ENCODE measurements around the gene SCD5.

The SCD5 gene

GRCh38 chr4:82599336-82599735 lies 199.3 kb downstream of the SCD5 start:
- Histone ChIP-seq H3K79me2 (ENCODE audit: low read length) (no peaks in the 10 kb centered on the region), H3F3A (ENCODE audit: insufficient read depth, low read length) (no peaks in the 10 kb centered on the region), H3K27ac (ENCODE audit: low read length) (no peak overlapping the region), H3K36me3 (replicated peaks; ENCODE audit: insufficient read depth, low read length) (no peaks in the 10 kb centered on the region), H3K9me2 (replicated peaks; ENCODE audit: insufficient read depth, low read length) (no peaks in the 10 kb centered on the region), H3K4me3 (ENCODE audit: low read length) (no peak overlapping the region), H3K9me3 (replicated peaks; ENCODE audit: insufficient read depth, low read length) (no peaks in the 10 kb centered on the region), H3K27me3 (replicated peaks; ENCODE audit: insufficient read depth, low read length) (no peaks in the 10 kb centered on the region), H3K4me1 (ENCODE audit: low read length) (no peaks in the 10 kb centered on the region), H3K9ac (ENCODE audit: low read length) (no peak overlapping the region), H4K20me1 (ENCODE audit: insufficient read depth, low read length) (no peaks in the 10 kb centered on the region), H3K4me2 (ENCODE audit: low read depth, low read length) (no peak overlapping the region), H2AFZ (ENCODE audit: low read length) (no peak overlapping the region)
- no peak for DNase-seq
- TF ChIP-seq, protein P1, sequence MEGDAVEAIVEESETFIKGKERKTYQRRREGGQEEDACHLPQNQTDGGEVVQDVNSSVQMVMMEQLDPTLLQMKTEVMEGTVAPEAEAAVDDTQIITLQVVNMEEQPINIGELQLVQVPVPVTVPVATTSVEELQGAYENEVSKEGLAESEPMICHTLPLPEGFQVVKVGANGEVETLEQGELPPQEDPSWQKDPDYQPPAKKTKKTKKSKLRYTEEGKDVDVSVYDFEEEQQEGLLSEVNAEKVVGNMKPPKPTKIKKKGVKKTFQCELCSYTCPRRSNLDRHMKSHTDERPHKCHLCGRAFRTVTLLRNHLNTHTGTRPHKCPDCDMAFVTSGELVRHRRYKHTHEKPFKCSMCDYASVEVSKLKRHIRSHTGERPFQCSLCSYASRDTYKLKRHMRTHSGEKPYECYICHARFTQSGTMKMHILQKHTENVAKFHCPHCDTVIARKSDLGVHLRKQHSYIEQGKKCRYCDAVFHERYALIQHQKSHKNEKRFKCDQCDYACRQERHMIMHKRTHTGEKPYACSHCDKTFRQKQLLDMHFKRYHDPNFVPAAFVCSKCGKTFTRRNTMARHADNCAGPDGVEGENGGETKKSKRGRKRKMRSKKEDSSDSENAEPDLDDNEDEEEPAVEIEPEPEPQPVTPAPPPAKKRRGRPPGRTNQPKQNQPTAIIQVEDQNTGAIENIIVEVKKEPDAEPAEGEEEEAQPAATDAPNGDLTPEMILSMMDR (IDR thresholded peaks at IDR 0.05; ENCODE audit: low read length): no peak
- TF ChIP-seq EZH2phosphoT487 (IDR thresholded peaks at IDR 0.05; ENCODE audit: low read length): no peak
- TF ChIP-seq EZH2 (optimal IDR thresholded peaks at IDR 0.05; ENCODE audit: low read depth, low read length): no peak

DNA sequence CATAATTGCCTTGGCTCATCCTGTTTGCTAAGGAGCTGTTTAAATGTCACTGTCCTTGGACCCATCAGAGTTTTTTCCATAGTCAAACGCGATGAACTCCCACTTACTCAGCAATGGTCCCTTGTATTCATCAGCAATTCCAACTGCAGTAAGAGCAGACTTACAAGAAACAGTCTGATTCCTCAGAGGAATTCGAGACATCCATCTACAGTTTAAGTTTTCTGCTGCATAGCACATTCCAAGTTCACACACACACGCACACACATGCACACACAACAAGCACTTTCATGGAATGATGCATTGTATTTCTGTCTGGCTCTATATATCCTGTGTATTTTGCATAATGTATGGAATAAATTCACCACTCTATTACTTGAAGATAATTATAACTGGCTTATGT lies 204.1 kb downstream of the SCD5 start:
- Histone ChIP-seq H3K9me2 (replicated peaks; ENCODE audit: insufficient read depth, low read length) (no peaks in the 10 kb centered on the region), H3K27ac (ENCODE audit: low read length) (no peak overlapping the region), H3K9ac (ENCODE audit: low read length) (no peak overlapping the region), H4K20me1 (ENCODE audit: insufficient read depth, low read length) (no peaks in the 10 kb centered on the region), H3K36me3 (replicated peaks; ENCODE audit: insufficient read depth, low read length) (no peaks in the 10 kb centered on the region), H3K79me2 (ENCODE audit: low read length) (no peaks in the 10 kb centered on the region), H3K9me3 (replicated peaks; ENCODE audit: insufficient read depth, low read length) (no peaks in the 10 kb centered on the region), H3F3A (ENCODE audit: insufficient read depth, low read length) (no peaks in the 10 kb centered on the region), H2AFZ (ENCODE audit: low read length) (no peak overlapping the region), H3K4me3 (ENCODE audit: low read length) (no peak overlapping the region), H3K27me3 (replicated peaks; ENCODE audit: insufficient read depth, low read length) (no peaks in the 10 kb centered on the region), H3K4me1 (ENCODE audit: low read length) (no peaks in the 10 kb centered on the region), H3K4me2 (ENCODE audit: low read depth, low read length) (no peak overlapping the region)
- TF ChIP-seq EZH2 (optimal IDR thresholded peaks at IDR 0.05; ENCODE audit: low read depth, low read length): no peak
- no peak for TF ChIP-seq EZH2phosphoT487 (IDR thresholded peaks at IDR 0.05; ENCODE audit: low read length)
- no peak for DNase-seq

DNA sequence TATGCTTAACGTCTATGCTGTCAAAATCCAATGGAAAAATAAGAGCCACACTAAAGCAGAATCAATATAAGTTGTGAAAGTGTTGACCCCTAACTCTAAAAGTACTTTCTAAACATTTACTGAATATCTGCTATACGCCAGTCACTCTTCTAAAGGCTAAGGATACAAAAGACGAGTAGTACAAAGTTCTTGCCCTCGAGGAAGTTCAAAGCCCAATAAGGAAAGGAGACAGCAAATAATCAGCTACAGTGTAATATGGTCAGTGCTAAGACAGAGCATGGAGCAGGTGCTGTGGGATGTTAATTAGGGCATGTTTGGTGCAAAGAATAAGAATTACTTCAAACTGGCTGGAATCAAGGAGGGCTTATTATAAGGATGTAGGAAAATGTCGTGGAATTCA lies 205.2 kb downstream of the SCD5 start:
- no peak overlapping the region for H3K4me2 ChIP-seq (ENCODE audit: low read depth, low read length)
- H3K27ac ChIP-seq (ENCODE audit: low read length): no peak overlapping the region
- no peaks in the 10 kb centered on the region for H3K9me3 ChIP-seq (replicated peaks; ENCODE audit: insufficient read depth, low read length)
- no peaks in the 10 kb centered on the region for H3K79me2 ChIP-seq (ENCODE audit: low read length)
- no peaks in the 10 kb centered on the region for H3K4me1 ChIP-seq (ENCODE audit: low read length)
- no peak overlapping the region for H2AFZ ChIP-seq (ENCODE audit: low read length)
- H3K9me2 ChIP-seq (replicated peaks; ENCODE audit: insufficient read depth, low read length): no peaks in the 10 kb centered on the region
- H4K20me1 ChIP-seq (ENCODE audit: insufficient read depth, low read length): no peaks in the 10 kb centered on the region
- no peak overlapping the region for H3K9ac ChIP-seq (ENCODE audit: low read length)
- no peak for DNase-seq
- TF ChIP-seq EZH2 (optimal IDR thresholded peaks at IDR 0.05; ENCODE audit: low read depth, low read length) (no peak), EZH2phosphoT487 (IDR thresholded peaks at IDR 0.05; ENCODE audit: low read length) (no peak)
- TF ChIP-seq, protein P1 (IDR thresholded peaks at IDR 0.05; ENCODE audit: low read length): no peak
- H3F3A ChIP-seq (ENCODE audit: insufficient read depth, low read length): no peaks in the 10 kb centered on the region
- H3K36me3 ChIP-seq (replicated peaks; ENCODE audit: insufficient read depth, low read length): no peaks in the 10 kb centered on the region
- no peak overlapping the region for H3K4me3 ChIP-seq (ENCODE audit: low read length)
- no peaks in the 10 kb centered on the region for H3K27me3 ChIP-seq (replicated peaks; ENCODE audit: insufficient read depth, low read length)

DNA sequence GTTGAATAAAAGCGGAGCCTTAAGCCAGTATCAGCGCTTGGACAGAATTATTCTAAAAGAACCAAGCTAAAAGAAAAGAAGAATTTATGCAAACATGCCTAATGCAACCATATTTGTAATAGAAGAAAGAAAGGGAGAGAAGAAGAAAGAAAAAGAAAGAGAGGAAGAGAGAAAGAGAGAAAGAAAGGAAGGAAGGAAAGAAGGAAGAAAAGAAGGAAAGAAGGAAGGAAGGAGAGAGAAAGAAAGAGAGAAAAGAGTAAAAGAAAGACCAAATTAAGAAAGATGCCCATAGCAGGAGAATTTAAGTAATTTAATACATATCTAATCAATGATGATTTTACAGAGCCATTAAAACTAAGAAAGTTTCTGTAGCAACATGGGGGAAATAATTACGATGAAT lies 206.0 kb downstream of the SCD5 start:
- Histone ChIP-seq H3K36me3 (replicated peaks; ENCODE audit: insufficient read depth, low read length) (no peaks in the 10 kb centered on the region), H4K20me1 (ENCODE audit: insufficient read depth, low read length) (no peaks in the 10 kb centered on the region), H3K4me1 (ENCODE audit: low read length) (no peaks in the 10 kb centered on the region), H3K9me3 (replicated peaks; ENCODE audit: insufficient read depth, low read length) (no peaks in the 10 kb centered on the region), H3K9ac (ENCODE audit: low read length) (no peak overlapping the region), H3K79me2 (ENCODE audit: low read length) (no peaks in the 10 kb centered on the region), H3K9me2 (replicated peaks; ENCODE audit: insufficient read depth, low read length) (no peaks in the 10 kb centered on the region), H3K27me3 (replicated peaks; ENCODE audit: insufficient read depth, low read length) (no peaks in the 10 kb centered on the region), H3F3A (ENCODE audit: insufficient read depth, low read length) (no peaks in the 10 kb centered on the region), H3K4me3 (ENCODE audit: low read length) (no peak overlapping the region), H2AFZ (ENCODE audit: low read length) (no peak overlapping the region), H3K4me2 (ENCODE audit: low read depth, low read length) (no peak overlapping the region), H3K27ac (ENCODE audit: low read length) (no peak overlapping the region)
- TF ChIP-seq, protein P1 (IDR thresholded peaks at IDR 0.05; ENCODE audit: low read length): no peak
- TF ChIP-seq EZH2 (optimal IDR thresholded peaks at IDR 0.05; ENCODE audit: low read depth, low read length) (no peak), EZH2phosphoT487 (IDR thresholded peaks at IDR 0.05; ENCODE audit: low read length) (no peak)
- DNase-seq: no peak
